Stimulated activated CD8-positive, alpha-beta memory T cell treated with anti-CD3 and anti-CD28 coated beads, Interleukin-12 subunit alpha, Interleukin-12 subunit beta, amount 100 ng/mL, for 4 hours (primary cell): ENCODE results near the gene ABCA10.
"Not testable (repeated sequence)": the region's sequence is repeated elsewhere in the genome, so short reads cannot be mapped to it uniquely, and the experiment has no call there.

ENCODE experiments used
- DNase-seq: peaks from one replicate; pipeline ENCODE4 v3.0.0-alpha.2; 2020; ENCODE audit warnings: low read depth

Gene ABCA10

DNA sequence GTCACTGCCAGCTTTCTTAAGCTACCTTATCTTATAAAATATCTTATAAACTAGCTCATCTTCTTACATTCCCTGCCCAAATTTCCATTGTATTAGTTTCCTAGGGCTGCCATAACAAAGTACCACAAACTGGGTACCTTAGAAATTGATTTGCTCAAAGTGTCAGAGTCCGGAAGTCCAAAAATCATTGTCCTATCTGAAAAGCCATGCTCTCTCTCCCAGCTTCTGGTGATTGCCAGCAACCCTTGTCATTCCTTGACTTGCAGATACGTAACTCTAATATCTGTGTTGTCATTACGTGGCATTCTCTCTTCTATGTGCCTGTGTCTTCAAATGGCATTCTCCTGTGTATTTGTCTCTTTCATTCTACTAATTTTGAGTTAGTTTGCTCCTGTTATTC is 2.3 kb upstream of the ABCA10 start:
- no peak for DNase-seq

DNA sequence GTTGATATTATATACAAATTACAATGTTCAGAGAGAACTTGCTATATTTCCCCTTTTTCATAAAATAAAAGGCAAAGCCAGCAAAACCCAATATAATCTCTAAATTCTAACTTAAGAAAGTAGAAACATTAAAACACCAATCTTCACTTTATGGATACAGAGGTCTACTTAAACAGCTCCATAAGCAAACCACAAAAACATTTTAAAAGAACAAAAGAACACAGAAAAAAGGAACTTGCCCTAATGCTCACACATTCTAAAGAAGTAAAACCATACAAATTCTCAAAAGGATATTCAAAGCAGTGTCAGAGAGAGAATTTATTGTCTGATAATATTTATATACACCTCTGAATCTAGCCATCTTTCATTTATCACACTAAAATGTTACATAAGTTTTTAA is 606 bp downstream of the ABCA10 start:
- no peak for DNase-seq

DNA sequence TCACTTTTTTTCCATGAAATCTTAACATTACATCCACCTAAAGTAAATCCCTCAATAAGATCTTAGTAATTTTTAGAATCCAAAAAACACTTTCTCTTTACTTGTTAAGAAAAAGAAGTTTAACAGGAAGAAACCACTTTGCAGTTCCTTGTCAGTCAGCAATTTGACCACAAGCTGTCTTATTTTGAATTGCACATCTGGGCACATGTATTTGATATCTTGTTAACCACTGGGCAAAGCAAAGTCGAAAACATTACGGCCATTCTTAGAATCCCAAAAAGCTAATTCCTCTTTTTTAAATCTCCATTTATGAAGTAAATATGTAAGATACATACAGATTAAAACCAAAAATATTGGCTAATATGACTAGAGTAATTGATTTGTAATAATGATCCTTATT is 1.1 kb downstream of the ABCA10 start:
- no peak for DNase-seq

DNA sequence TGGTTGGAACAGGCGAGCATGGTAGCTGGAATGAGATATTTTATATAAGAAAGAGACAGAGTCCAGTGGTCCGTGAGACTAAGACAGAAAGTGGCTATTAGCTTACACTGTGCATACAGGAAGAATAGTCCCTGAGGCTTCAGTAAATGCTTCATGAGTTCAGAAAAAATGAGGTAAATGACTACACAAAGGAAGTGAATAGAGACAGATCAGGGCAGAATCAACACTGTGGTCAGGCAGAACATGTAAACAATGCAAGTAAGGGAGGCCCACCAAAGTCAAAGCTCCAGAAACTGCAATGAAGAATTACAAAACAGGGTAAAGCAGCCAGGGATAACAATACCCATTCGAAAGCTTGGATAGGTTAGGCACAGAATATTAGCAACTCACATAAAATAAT is 4.8 kb downstream of the ABCA10 start:
- DNase-seq, result no peak

DNA sequence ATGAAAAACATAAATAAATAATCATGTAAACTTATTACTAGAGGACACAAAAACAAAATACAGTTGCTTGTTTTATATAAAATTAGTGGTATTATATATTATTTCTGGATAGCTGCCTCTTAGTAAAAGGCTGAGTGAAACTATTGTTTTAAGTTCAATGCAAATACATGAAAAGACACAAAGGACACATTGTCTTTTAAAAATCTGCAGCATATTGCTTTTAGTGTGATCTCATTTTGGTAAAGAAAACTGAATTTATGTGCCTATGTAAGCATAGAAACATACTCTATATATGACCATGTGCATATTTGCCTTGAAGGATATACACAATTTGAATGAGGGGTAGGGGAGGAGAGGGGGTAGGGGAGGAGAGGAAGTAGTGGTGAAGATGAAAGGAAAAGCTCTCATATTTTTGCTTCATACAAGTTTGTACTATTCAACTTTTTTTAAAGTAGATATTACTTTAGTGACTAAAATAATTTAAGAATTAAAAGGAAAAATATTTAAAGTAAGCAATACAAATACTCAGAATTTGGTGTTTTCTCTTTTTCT is 5.8 kb downstream of the ABCA10 start:
- DNase-seq, result no peak

- no peak for DNase-seq
Observed at GRCh38 chr17:69220098-69220497, 8.5 kb downstream of the ABCA10 start.

- no peak for DNase-seq
Observed at GRCh38 chr17:69218986-69219385, 9.6 kb downstream of the ABCA10 start.

DNA sequence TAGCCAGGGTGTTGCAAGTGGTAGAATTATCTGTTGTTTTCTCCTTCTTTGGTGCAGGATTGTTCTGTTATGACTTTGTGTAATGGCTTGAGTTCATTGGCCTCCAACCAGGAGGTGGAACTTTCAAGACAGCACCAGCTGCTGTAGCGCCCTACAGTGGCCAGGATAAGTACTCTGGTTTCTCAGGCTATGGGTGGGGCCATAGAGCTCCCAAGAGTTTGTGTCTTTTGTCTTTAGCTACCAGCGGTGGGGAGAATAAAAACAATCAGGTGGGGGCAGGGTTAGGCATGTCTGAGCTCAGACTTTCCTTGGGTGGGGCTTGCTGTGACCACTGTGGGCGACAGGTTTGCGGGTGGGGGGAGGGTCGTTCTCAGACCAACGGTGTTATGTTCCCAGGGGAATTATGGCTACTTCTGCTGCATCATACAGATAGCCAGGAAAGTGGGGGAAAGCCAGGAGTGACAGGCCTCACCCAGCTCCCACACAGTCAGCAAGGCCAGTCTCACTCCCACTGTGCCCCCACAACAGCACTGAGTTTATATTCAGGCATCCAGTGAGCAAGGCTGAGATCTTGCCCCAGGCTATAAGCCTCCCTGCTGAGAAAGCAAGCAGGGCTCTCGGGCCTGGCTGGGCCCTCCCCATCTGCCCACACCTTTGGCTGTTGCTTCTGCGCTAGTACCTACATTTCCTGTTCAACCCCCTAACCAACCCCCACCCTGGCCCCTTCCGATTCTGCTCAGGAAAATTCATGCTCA is 15.4 kb downstream of the ABCA10 start:
- DNase-seq, result no peak

- no peak for DNase-seq
Observed at GRCh38 chr17:69208640-69209039, 20.0 kb downstream of the ABCA10 start.

DNA sequence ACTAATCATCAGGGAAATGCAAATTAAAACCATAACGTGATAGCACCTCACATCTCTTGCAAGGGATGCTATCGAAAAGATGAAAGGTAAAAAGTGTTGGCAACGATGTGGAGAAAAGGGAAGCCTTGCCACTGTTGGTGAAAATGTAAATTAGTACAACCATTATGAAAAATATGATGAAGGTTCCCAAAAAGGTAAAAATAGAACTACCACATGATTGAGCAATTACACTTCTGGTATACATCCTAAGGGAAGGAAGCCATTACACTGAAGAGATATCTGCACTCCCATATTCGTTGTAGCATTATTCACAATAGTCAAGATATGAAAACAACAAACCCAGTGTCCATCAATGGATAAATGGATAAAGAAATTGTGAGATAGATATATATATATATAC is 21.5 kb downstream of the ABCA10 start:
- DNase-seq, result no peak

DNA sequence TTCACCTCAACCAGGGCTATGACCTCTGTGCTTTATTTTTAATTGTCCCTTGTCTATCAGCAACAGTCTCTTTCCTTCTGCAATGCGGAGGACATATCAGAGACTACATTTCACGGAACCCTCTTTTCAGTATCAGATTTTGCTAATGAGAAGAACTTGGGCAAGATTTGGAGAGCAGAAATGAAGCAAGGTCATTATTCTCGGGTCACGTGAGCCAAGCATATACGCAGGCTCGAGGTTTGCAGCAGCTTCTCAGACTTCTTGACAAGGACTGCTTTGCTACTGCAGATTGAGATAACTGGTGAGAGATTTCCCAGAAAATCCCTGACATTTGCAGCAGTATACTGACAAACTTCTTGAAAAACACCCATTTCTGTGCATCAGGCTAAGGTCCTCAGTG is 30.4 kb downstream of the ABCA10 start:
- DNase-seq, result no peak

DNA sequence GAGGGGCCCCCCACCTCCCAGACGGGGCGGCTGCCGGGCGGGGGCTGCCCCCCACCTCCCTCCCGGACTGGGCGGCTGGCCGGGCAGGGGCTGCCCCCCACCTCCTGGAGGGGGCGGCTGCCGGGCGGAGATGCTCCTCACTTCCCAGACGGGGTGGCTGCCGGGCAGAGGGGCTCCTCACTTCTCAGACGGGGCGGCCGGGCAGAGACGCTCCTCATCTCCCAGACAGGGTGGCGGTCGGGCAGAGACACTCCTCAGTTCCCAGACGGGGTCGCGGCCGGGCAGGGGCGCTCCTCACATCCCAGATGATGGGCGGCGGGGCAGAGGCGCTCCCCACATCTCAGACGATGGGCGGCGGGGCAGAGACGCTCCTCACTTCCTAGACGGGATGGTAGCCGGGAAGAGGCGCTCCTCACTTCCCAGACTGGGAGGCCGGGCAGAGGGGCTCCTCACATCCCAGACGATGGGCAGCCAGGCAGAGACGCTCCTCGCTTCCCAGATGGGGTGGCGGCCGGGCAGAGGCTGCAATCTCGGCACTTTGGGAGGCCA is 32.4 kb downstream of the ABCA10 start:
- not testable (repeated sequence) for DNase-seq

DNA sequence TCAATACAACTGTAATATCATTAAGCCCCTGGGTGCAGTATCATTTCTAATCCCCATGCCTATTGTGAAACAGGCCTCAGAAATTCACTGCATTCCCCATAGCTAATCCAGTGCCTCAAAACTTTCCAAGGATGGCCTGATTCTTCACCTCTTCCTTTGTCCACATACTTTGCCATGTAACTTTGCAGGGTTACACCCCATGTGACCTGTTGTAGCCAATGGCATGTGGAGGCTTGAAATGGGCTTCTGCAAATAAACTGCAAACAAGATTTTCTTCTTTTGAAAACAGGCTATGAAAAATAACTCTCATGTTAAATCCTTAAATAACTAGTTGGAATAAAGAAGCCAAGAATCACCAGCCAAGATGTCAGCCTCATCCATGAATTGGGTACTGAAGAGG is 35.9 kb downstream of the ABCA10 start:
- DNase-seq, result no peak

- DNase-seq, result no peak
Observed at GRCh38 chr17:69188796-69189195, 39.8 kb downstream of the ABCA10 start.

DNA sequence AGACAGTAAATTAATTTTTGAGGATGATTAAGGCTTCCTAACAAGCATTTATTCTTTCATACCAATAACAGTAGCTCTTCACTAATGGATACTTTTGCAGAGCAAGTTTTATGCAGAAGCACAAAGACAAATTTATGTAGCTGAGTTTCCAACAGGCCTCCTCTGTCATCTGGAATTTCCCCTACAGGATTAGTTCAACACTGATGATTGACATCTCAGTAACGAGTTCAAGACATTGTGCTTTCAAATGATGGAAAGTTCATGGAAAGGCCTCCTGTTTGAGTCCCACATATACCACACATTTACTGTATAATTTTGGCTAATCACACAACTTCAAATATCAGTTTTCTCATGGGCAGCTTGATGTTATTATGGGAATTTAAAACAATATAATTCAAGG is 40.6 kb downstream of the ABCA10 start:
- DNase-seq, result no peak

- no peak for DNase-seq
Observed at GRCh38 chr17:69187294-69187693, 41.3 kb downstream of the ABCA10 start.

DNA sequence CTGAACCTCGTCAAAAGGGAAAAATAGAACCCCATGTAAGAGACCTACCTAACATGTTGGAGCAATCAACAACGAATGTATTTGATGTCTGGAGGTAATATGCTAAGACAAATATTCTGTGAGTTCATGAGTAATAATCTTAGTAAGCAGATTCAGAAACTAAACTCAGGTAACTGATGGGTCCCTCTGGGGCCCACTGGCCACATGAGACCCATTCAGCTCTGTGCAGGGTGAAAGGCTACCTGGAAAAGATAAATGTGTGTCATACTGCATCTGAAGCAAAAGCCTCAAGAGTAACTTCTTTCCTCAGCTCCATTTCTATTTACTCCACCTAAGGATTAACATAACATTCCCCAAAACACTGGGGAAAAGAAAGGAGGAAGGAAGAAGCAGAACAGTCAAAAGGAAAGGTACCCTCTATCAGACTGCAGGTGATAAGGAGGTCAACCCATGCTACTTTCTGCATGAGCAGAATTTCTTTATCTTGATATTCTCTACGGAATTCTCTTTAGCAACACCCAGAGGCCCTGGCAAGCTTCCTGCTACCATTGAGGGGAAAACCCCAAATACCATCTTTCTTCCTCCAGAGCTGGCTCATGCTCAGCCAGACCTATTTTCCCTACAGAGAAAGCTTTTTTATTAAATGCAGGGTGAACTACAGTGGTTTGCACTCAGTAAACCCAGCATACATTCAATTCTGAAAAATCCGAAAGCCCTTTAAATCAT is 49.2 kb downstream of the ABCA10 start:
- no peak for DNase-seq

- no peak for DNase-seq
Observed at GRCh38 chr17:69176457-69176795, 52.2 kb downstream of the ABCA10 start.

- no peak for DNase-seq
Observed at GRCh38 chr17:69175625-69176456, 52.8 kb downstream of the ABCA10 start.

GRCh38 chr17:69175262-69175624 is 53.4 kb downstream of the ABCA10 start:
- no peak for DNase-seq

- no peak for DNase-seq
Observed at GRCh38 chr17:69173118-69173517, 55.5 kb downstream of the ABCA10 start.

DNA sequence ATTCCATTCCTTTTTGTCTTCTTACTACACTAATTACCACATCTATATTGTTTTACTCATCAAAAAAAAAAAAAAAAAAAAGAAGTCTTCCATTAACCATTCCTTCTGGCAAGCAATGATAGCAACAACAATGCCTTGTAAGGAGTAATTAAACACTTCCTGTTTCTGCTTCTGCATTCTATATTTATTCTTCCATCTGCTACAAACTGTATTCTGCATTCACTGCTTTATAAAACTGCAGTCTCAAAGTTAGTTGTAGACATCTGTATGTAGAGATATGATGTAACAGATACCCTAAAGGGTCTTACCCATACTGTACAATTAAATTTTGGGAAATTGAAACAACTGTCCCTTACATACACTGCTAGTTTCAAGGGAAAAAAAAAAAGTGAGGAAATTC is 58.2 kb downstream of the ABCA10 start:
- DNase-seq, result no peak
